EH (cell line): Measurements from ENCODE around the gene LRFN2.

ENCODE experiments used
- DNase-seq: peaks from one replicate; pipeline ENCODE4 v3.0.0-alpha.2; 2015; ENCODE audit warnings: low read depth

The LRFN2 gene

DNA sequence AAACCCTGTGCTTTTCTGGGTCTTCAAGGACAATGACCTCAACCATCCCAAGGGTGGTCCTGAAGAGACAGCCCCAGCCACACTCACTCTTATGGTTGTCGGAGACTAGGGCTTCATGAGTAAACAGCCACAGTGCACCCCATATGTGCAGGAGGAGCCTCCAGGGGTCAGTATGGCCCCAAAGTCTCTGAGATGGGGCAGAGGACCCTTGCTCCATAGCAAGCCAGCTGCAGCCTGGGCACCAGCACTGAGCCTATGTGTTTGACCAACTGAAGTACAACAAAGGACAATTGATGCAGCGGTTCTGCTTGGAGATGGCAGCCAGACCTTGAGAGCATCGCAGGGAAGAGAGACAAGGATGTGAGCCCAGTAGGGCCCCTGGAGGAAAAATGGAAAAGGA, 112.2 kb downstream of the LRFN2 start:
- DNase-seq: no peak

DNA sequence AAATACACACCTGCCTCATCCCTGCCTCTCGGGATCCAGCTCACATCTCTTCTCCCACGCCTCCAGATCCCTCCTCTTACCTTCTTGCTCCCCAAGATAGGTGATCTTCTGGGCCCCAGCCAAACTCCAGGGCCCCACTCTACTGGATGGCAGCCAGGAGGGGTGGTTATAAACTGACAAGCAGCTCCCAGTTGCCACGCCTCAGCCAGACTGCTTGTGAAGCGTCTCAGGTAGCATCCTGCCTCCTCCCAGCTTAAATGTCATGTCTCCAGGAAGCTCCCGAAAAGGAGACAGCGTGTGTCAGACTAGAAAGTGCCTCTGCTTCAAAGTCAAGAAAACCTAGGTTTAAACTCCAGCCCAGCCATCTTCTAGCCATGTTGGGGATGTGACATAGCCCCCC, 114.1 kb downstream of the LRFN2 start:
- DNase-seq: no peak

DNA sequence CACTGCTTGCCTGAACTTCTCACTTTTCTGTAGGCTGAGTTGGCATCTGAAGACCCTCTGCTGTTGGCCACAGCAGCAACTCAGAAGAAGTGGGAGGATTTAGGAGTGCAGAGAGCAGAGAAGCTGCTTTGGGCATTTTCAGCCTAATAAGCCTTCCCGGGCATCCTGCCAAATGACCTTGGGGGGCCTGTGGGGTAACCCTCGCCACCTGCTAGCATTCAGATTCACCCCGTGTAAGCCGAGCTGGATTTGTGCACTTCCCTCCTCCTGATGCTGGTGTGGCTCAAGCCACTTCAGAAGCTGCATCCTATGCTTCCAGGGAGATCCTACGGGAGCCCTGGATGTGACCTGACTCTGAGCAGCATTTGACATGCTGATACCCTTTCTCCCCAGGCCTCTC, 114.8 kb downstream of the LRFN2 start:
- DNase-seq: no peak

DNA sequence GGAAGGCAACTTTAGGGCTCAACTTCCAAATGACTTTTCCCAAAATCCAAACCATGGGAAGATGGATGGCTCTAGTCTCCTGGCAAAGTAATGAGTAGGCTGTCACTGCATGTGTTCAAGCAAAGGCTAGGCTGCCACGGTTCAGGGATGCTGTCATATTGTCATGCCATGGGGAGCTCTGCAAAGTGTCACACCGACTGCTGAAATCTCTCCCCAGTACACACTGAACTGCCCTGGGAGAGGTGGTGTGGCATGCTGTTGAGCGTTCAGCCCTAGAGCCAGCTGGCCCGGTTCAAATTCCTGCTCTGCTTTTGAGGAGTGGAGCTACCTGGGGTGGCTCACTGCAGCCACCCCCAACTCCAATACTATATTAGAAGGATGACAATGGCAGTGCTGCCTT, 115.9 kb downstream of the LRFN2 start:
- no peak for DNase-seq

DNA sequence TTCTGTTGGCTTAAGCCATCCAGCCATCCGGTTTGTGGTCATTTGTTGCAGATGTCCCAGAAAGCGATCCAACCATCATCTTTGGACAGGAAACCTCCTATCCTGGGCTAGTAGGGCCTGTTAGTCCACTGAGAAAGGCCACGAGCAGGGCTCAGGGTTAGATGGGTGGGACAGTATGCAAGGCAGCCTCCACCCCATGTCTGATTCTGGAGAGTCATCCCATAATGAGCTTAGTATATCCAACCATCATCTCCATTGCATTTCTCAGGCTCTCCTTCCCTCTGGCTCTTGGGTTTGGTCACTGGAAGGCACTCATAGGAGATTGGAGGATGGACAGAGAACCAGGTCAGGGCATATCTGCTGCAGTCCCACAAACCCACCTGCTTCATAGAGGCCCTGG, 117.8 kb downstream of the LRFN2 start:
- DNase-seq: no peak

DNA sequence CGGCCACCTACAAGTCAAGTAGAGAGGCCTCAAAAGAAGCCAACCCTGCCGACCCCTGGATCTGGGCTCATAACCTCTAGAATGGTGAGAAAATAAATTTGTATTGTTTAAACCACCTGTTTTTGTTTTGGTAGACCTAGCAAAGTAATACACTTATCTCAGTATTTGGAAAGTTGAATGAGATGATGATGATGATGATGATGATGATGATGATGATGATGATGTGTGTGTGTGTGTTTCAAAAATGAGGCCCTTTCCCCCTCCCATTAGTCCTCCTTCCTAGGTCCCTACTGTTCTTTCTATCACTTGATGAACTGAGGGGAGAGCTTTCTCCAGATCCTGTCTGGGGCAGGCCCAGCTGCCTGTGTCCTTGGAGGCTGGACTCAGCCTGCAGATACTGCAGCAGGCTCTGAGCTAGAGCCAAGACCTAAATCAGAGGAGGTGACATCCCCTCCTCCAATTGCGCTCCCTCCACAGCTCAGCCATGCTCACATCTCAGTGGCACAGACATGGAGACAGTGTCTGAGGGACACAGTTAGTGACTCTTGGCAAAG, 120.1 kb downstream of the LRFN2 start:
- no peak for DNase-seq

DNA sequence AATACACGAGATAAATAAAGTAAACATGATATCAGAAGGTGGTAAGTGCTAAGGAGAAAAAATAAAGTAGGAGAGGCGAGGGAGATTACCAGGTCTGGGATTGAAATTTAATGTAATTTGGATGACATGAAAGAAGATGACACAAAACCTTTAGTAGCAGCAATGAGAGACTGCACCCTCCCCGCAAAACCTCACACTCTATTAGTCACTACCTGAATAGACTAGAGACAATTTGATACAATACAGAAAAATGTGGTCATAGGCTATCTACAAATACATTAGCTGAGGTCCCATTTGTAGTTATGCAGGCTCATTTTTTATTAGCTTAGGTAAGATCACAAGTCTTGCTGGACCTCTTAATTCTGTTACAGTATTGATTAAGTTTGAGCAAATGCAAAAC, 125.5 kb downstream of the LRFN2 start:
- no peak for DNase-seq

DNA sequence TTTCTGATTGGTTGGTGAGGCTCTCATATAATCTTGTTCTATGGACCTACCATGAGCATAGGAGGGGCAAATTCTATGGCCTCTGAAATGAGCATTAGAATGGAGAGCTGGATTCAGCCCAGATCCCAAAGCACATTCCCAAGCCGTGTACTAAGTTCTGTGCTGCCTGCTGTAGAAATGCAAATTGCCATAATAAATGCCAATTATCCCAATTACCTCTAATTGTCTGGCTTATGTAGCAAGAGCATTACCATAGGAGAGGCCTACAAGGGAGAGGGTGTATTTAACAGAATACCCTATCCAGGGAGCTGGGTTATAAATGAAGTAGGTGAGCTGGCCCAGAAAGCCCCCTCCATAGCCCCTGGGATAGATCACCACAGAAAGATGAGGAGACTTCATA, 126.8 kb downstream of the LRFN2 start:
- no peak for DNase-seq

DNA sequence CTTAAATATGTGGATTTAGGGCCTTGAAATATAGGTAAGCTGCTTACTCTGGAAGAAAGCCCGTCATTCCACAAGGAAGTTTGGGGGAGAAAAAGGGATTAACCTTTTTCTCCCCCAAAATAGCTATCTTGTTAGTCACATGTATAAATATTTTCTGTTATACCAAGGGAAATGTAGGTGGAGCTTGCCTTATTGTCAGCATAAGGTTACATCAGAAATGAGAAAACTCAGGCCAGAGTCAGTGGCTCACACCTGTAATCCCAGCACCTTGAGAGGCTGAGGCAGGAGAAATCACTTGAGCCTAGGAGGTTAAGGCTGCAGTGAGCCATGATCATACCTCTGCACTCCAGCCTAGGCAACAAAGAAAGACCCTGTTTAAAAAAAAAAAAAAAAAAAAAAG, 129.9 kb downstream of the LRFN2 start:
- DNase-seq: no peak

DNA sequence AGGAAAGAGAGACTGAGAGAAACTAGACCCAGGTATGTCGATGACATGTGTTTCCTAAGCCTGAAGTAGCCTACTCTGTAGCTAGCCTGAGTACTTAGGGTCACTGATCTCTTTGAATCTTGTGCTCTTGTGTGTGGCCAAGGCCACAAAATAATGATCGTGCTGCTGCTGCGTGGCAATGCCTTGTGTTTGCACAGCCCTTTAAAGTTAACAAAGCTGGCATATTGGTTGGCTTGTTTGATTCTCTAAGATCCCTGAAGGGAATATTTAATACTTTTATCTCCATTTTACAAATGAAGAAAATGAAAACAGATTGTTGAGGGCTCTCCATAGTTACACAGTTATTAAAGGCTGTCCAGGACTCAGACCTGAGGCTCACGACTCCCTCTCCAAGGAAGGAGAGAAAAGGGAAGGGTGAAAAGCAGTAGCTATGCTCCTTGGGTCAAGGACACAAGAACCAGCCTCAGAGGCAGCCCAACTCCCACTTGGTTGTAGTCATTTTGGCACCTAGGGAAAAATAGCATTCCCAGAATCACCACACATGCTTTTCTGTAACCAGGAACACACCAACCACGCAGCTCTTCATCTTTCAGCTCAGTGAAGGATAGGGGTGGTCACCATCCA, 130.7 kb downstream of the LRFN2 start:
- DNase-seq: no peak

DNA sequence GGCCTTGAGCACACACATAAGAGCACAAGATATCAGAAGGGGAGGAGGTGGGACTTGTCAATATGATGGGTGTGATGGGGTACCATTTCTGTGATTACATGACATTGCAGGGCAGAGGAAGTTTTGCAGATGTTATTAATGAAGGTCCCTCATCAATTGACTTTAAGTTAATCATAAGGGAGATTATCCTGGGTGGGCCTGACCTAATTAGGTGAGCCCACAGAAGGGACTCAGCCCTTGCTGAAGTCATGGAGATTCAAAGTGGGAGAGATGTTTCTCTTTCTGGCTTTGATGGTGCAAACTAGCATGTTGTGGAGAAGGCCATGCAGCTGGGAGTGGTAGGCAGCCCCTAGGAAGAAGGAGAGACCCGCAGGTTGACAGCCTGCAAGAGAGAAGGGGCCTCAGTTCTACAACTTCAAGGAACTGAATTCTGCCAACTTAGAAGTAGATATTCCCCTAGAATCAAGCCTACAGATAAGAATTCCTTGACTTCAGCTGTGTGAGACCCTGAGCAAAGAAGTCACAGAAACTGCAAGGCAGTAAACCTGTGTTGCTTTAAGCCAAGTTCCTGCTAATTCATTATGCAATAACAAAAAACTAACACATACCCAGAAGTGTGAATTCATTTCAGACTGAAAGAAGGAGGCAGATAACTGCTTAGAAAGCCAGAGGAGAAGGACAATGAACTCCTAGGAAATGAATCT, 131.3 kb downstream of the LRFN2 start:
- no peak for DNase-seq

DNA sequence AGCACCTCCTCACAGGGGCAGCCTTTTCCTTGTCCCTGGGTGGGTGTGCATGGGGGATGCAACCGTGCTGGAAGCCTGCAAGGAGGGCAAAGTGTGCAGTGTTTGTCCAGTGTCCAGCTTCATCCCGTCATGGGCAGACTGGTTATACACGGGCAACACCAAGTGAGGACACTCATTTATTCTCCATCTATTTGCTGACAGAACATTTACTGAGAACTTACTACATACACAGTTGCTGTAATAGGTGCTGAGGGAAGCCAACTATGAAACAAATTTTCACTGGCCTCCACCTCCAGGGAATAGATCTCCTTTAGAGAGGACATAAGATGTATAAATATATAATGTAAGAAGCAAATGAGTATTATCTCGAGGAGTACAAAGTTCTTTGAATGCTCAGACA, 136.7 kb downstream of the LRFN2 start:
- no peak for DNase-seq

DNA sequence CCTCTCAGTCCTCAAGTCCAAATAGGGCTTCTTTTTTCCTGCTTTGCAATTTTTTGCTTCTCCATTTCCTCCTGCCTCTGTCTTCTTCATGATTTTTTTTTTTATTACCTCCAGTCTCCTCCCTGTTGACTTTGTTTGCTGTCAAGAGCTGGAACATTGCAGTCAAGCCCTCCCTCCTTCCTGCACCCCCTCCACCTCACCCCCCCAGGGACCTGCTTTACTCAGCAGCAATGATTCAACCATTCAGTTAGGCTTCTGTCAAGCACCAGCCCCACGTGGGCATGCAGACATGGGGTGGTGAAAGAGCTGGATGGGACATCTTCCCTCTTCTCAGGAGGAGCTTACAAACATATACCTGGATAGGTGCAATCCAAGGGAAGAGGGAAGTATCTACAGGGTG, 142.4 kb downstream of the LRFN2 start:
- no peak for DNase-seq

DNA sequence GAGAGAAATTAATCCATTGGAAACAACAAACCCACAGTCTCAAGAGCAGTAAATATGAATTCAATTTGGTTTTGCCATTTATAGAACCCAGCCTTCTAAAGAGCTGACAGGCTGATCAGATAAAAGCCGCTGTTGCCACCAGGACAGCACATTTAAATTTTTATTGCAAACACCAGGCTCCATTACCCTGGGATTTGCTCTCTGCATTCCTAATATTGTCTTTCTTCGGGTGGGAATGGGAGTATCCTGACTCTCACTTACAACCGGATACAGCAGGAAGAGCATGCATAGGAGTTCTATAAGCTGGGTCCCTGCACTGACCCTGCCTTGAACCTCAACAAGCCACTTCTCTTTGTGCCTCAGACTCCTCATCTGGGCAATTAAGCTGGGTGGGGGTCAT, 142.9 kb downstream of the LRFN2 start:
- DNase-seq: no peak

DNA sequence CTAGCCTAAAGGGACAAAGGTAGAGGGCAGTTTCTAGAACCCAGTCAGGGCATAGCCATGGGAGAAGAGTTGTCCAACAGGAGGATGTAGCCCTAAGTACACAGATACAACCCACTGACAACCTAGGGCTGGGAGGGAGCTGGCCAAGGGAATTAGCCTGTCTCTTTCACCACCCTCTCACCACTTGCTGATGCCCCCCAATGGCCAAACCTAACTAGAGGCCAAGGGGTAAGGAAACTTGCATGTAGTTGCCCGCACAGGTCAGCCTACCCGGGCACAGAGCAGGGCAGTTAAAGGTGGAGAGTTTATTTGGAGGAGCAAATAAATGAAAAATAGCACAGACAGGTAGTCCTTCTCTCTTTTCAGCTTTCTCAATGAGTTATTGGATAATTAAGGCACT, 143.3 kb downstream of the LRFN2 start:
- no peak for DNase-seq

DNA sequence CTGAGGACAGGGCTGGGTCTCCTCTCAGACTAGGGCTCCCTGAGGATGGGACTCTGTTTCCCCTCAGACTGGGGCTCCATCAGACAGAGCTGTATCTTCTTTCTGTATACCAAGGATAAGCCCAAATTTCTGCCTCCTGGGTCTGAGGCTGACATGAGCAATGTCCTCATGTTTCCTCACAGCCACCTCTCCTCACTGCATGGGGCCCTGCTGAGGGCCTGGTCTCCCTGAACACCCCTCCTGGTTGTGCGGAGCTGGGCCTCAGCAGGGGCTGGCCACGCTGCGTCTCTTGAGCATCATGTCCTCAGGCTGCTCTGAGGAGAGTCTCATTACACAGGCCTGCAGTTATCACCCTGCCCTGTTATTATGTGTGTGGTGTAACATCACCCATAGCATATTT, 144.6 kb downstream of the LRFN2 start:
- DNase-seq: no peak

DNA sequence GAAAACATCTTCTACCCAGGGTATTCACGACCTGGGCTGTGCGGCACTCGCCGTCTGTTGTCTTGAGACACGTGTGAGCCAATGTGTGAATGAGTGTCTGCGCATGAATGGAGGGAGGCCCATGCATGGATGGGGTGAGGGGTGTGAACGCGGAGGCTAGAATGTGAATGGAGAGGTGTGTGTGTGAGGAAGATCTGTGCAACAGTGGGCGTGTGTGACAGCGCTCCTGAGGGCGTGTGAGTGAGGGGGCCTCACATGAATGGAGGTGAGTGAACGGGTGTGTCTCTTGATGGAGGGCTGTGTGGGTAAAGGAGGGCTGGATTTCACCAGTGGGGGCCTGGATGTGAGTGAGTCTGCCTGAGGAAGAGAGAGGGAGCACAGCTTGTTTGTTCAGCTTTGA, 146.0 kb downstream of the LRFN2 start:
- DNase-seq: no peak

DNA sequence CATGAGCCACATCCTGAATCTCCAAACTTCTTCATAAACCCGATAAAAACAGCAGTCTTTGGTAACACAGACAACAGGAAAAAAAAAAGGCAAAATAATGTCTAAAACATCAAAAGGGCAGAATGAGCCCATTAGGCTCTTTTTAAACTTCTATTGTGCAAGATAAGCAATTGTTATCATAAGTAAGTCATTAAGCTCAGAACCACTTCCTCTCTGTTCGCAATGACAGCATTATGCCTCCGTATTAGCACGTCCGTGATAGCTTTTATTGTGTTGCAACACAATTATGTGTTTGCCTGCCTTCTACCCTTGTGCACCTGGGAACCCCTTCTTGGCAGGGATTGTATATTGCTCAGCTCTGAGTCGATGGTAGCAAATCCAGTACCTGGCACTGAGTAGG, 147.1 kb downstream of the LRFN2 start:
- DNase-seq: no peak

DNA sequence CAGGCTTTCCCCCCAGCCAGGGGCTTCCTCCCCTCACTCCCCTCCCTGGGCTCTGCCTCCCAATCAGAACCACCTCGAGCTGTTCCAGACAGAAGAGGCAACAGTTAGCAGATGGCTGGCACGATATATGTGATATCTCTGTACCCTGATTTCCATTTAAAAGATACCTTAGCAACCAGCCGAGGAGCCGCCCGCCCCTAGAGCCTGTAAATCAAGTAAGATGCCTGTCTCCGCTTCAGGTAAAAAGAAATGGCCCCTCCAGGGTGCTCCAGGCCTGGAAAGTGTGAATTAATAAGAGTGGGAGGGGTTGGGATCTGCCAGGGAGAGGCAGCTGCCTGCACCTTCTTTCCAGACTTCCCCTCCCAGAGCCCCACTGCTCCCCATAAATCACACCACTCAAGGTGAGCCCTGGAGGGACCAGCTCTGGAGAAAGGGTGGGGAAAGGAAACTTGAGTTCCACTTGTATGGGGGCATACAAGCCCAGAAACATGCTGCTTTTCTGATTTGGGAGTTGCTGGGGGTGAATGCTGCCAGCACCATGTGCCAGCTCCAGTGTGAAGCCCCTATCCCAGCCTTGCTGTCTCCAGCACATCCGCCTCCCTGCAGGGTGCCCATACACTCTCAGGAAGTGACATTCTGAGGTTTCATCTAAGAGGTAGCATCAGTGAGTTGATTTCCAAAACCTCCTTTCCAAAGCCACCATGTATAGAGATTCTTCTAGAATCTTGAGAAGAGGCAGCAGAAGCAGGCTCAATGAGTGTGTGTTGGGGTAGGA, 148.0 kb downstream of the LRFN2 start:
- no peak for DNase-seq

DNA sequence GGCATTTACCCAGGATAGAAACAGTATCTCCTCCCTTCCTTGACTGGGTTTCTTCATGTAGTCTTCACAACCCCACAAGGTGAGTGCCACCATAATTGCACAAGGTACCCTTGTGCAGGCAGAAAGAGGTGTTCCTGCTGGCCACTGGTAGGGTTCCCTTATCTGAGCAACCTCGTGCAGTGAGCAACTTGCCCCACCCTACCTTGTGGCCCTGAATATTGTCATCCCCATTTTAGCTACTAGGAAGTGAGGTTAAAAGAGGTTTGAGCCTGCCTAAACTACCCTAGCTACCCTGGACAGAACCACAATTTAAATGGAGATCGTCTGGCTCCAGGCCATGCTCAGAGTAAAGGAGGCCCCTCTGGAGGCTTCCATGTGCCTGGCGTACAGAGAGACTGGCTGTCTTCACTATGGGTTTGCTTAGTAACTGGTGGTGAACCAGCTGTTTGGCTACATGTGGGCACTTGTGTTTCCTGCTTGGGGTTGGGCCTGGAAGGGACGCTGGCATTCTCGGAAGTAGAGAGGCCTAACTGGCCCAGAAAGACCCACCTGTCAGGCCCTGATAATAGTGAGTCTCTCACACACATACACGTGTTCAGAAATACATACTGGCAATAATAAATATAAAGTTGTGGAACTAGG, 148.8 kb downstream of the LRFN2 start:
- DNase-seq: no peak

DNA sequence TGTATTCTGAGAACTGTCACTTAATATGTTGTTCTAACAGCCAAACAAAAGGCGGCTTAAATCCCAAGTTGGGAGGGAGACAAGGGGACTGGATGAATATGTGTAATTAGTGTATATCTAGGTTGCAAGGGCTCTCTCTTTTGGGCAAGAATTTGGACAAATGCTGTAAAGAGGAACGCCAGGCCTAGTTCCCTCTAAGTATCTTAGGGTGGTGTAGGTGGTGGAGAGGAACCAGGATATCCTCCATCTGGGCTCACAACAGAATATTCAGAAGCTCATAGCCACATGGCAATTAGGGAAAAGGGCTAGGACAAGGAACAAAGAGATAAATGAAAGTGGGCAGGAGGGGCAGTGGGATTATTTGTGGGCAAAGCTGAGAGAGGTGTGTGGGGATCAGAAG, 149.5 kb downstream of the LRFN2 start:
- no peak for DNase-seq

DNA sequence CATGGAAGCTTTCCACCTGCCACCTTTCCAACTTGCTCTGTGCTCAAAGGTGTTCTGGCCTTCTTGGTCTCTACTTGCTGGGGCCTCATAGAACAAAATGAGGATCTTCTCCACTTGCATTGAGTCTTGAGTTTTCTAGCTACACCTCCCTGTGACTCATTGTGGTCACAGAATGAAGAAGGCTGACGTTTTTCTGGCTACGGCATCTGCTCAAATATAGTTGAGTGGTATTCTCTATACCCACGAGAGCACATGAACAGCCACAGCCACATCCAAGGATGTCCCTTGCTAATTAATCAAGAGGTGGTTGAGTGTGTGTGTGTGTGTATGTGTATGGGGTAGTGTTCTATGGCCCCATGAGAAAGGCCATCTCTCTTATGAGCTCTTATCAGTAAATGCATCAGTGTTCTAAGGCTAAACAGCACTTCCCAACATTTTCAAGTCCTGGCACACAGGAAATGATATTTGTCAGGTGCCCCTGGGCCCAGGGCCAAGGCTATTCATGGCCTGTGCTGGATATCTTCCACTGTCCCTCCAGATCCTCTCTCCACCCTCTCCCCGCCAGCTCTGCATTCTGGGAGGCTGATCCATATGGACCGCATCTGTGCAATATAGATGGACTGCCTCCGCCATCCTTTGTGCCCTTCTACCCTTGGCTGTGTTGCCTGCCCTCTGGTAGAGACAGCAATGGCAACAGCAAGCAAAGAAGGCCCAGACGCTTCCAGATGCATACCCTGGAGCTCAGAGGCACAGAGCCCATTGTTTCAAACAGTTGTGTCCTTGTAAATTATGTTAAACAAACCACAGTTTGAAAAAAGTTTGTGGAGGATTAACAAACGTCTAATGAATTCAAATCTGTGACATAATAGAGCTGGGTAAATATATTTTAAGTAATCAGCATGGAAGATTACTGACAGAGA, 150.2 kb downstream of the LRFN2 start:
- peak; percentile 8 for DNase-seq
